Fibroblast of gingiva (primary cell): ENCODE measurements around the gene KCNJ12.
"Not testable (repeated sequence)": the region's sequence is repeated elsewhere in the genome, so short reads cannot be mapped to it uniquely, and the experiment has no call there.

Experiments used
- DNase-seq: peaks from one replicate; pipeline ENCODE4 v3.0.0-alpha.2; 2011; ENCODE audit warnings: low read depth

KCNJ12 gene

GRCh38 chr17:21408224-21408623 lies 32.1 kb downstream of the KCNJ12 start:
- not testable (repeated sequence) for DNase-seq

GRCh38 chr17:21408766-21409300 lies 32.7 kb downstream of the KCNJ12 start:
- not testable (repeated sequence) for DNase-seq

- not testable (repeated sequence) for DNase-seq
Measured at GRCh38 chr17:21409388-21409787, 33.2 kb downstream of the KCNJ12 start.

DNA sequence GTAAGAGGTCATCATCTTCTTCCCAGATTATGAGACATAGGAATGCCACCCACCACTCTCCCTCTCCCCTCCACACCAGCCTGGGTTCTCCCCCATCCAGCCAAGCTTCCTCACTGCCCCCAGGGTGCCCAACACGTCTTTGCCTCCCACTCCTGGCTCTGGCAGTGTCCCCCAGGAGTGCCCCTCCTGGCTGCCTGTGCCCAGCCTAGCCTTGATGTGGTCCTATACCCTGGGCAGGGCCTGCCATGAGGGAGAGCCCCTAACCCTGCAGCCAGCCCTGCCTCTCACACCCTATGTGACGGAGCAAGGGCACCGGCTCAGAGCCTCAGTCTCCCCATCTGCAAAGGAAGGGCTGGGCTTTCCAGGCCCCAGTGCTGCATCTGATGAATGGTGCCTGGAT lies 33.8 kb downstream of the KCNJ12 start:
- not testable (repeated sequence) for DNase-seq

DNA sequence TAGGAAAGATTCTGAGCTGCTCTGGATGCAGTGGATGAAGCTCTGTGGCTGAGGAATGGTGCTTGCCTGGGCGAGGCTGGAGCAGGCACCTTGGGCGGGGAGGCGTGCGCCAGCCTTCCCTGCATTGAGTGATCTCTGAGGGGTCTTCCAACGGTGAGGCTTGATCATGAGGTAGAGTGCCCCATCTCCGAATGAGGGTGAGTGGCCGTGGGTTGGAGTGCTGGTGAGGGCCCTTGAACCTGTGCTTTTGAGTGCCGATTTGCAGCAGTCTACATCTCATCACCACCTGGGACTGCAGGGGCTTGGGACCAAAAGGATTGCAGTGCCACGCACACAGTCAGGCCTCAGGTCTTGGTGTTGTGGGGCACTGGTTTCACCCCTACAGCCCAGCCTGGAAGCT lies 34.2 kb downstream of the KCNJ12 start:
- DNase-seq = not testable (repeated sequence)

GRCh38 chr17:21410906-21411678 lies 34.9 kb downstream of the KCNJ12 start:
- not testable (repeated sequence) for DNase-seq

- DNase-seq = not testable (repeated sequence)
Measured at GRCh38 chr17:21411679-21412205, 35.6 kb downstream of the KCNJ12 start.

GRCh38 chr17:21412207-21412681 lies 36.1 kb downstream of the KCNJ12 start:
- not testable (repeated sequence) for DNase-seq

DNA sequence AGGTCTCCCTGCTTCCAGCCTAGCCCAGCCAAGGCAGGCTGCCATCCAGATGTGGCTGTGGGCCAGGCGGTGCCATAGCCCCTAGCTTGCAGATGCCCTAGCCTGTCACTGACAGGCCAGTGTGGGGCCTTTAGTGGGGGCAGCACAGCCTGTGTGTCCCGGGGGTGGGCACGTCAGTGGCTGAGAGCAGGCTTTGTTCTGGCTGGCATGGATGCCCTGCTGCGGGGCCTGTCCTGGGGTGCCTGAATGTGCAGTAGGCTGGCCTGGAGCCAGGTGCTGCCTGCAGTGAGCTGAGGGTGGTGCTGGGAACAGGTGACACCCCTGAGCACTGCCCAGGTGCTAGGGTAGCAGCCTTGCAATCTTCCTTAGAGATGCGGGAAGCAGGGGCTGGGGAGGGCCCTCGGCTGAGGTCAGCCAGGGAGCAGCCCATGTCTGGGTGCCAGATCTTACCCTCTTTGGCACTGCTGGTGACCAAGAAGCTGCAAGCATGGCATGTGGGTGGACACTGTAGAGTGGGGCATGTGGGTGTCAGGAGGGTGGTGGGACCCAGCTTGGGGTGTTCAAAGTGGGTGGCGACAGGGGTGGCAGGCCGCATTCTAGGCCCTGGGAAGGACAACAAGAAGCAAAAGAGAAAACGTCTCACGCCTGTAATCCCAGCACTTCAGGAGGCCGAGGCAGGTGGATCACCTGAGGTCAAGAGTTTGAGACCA lies 37.6 kb downstream of the KCNJ12 start:
- not testable (repeated sequence) for DNase-seq

DNA sequence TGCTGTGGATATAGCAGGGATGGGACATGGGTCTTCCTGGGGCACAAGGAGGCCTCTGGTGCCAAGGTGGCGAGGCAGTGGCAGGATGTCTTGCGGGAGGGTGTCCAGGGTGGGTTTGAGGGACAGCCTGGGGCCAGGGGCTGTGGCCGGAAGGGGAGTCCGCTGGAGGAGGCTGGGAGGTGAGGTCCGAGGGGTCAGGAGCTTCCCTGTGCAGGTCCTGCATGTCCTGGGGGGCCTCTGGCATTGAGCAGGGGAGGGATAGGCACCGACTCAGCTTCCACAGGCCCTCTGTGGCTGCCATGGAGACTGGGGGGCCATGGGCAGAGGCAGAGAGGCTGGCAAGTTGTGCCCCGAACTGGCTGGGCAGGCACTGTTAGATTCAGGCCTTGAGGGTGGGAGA lies 38.5 kb downstream of the KCNJ12 start:
- DNase-seq = not testable (repeated sequence)

DNA sequence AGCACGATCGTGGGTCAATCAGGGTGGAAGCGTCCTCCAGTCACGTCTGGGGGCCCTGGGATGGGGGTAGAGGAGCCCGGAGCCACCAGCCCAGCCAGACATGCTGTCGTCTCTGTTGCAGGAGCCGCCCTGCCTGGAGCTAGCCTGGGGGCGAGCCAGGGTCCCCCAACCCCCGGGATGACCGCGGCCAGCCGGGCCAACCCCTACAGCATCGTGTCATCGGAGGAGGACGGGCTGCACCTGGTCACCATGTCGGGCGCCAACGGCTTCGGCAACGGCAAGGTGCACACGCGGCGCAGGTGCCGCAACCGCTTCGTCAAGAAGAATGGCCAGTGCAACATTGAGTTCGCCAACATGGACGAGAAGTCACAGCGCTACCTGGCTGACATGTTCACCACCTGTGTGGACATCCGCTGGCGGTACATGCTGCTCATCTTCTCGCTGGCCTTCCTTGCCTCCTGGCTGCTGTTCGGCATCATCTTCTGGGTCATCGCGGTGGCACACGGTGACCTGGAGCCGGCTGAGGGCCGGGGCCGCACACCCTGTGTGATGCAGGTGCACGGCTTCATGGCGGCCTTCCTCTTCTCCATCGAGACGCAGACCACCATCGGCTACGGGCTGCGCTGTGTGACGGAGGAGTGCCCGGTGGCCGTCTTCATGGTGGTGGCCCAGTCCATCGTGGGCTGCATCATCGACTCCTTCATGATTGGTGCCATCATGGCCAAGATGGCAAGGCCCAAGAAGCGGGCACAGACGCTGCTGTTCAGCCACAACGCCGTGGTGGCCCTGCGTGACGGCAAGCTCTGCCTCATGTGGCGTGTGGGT lies 39.2 kb downstream of the KCNJ12 start:
- DNase-seq = not testable (repeated sequence)

- not testable (repeated sequence) for DNase-seq
Measured at GRCh38 chr17:21416471-21416981, 40.4 kb downstream of the KCNJ12 start.

DNA sequence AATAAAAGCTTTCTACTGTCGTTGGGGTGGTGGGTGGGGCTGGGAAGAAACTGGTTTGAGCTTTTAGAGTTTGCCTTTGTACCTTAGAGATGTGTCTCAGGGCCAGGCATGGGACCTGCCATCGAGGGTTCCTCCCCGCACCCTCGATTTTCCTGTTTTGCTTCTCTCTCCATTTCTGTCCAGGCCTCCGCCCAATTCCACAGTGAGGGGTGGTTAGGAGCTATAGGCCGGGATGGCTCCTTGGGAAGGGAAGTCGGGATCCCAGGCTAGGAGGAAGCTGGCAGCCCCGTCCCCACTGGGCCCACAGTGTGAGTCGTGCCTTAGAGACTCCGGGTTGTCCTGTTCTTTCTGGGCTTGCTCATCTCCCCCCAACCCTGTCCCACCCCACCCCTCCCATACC lies 41.2 kb downstream of the KCNJ12 start:
- DNase-seq = not testable (repeated sequence)

DNA sequence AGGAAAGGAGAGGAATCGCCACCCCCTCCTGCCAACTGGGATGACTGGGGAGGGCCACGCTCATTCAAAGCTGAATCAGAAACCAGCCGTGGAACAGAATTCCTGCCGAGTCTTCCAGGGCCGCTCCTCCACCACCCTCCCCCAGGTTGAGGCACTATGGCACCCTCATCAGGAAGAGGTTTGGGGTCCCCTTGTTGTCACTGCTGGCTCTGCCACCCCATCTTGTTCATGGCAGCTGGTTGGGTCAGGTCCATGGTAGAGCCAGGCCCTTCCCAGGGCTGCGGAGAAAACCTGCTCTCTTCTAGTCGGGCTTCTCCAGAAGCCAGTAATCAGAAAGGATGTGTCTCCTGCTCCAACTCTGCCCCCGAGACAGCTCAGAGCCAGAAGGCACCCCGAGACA lies 41.8 kb downstream of the KCNJ12 start:
- no peak for DNase-seq

DNA sequence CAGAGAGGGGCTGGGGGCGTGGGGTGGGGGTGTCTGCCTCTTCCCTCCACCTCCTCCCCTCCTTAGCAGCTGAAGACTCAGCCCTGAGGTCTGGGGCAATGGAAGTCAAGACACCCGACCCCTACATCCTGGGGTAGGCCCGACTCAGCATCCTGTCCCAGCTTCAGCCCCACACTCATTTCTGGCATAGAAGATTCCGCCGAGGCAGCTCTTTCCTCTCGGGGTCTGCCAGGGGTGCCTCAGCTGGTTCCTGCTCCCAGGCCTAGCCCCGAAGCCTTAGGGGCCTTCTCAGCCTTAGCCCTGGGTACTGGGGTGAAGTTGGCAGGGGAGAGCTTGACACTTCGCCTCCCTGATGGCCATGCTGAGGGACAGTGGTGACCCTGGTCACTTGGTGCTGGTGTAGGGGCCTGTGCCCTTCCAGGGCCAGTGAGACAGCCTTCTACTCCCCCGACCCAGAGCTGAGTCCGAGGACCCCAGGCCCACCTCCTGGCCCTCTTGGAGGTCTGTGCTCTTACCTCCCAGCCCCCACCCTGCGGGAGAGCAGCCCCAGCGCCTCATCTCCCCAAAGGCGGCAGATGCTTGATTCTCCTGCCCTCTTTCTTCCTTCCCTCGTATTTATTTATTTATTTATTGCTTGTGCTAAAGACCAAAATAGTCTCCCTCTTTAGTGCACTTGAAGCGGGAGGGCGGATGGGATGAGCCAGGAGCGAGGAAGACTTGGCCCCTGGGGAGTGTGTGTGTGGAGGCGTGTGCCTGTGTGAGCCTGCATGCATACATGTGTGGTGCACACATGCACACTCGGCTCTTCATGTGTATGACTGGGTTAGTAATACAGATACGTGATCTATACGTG lies 42.5 kb downstream of the KCNJ12 start:
- no peak for DNase-seq

DNA sequence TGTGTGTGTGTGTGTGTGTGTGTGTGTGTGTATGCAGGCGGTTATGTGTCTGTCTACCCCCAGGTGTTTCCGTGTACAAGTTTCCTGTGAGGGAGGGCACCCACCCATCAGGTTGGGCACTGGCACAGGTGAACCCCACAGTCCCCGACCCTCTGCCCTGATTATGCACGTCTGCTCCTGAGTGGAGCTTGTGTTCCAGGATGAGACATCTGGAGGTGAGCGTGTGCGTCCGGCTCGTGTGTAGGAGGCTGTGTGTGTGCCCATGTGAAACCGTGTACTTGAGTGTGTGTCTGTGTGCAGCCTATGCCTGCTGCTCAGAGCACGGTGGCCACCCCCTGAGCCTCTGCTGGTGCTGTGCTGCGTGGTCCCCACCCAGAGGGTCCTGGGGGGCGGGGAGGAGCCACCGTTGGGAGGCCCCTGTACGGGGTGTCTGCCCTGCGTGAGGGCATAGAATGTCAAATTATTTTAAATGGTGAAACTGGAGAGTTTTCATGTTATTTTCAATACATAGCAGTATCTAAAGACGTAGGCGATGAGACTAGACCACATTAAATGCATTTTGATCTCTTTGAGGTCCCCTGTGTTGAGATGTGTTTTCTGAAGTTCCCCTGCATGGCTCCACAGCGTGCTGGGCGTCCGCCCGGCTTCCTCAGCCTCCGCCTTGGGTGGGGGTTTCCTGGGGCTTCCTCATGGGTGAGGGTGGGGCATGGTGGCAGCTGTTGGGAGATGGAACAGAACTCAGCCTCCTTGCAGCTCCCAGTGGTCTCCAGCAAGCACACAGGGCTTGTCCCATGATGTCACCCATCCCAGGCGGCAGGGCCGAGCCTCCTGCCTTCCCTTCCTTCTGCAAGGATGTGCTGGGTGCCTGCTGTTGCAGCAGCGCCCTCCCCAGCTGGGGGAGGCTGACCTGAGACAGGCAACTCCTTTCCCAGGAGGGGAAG lies 43.4 kb downstream of the KCNJ12 start:
- no peak for DNase-seq

DNA sequence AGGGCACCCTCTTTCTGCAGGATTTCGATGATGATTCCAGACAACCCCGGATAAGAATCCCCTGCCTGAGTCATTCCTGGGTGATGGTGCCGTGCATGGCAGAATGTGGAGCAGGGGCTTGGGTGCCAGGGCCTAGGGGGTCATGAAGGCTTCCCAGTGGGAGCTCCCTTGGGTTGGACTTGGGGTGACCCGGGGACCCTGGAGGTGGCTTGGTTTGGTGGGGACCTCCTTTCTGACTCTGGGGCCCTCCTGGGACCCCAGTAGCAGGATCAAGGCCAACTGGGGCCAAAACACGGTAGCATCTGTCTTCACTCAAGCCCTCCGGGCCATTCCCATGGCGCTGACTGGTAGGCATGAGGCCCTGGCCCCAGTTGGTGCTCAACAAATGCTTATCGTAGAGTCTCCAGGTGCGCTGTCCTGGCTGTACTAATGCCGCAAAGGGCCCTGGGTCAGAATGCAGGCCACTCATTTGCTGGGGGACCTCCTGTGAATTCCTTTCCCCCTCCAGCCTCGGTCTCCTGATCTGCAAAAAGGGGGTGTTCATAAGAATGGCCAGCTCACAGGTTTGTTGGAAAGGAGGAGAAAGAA lies 44.4 kb downstream of the KCNJ12 start:
- not testable (repeated sequence) for DNase-seq

DNA sequence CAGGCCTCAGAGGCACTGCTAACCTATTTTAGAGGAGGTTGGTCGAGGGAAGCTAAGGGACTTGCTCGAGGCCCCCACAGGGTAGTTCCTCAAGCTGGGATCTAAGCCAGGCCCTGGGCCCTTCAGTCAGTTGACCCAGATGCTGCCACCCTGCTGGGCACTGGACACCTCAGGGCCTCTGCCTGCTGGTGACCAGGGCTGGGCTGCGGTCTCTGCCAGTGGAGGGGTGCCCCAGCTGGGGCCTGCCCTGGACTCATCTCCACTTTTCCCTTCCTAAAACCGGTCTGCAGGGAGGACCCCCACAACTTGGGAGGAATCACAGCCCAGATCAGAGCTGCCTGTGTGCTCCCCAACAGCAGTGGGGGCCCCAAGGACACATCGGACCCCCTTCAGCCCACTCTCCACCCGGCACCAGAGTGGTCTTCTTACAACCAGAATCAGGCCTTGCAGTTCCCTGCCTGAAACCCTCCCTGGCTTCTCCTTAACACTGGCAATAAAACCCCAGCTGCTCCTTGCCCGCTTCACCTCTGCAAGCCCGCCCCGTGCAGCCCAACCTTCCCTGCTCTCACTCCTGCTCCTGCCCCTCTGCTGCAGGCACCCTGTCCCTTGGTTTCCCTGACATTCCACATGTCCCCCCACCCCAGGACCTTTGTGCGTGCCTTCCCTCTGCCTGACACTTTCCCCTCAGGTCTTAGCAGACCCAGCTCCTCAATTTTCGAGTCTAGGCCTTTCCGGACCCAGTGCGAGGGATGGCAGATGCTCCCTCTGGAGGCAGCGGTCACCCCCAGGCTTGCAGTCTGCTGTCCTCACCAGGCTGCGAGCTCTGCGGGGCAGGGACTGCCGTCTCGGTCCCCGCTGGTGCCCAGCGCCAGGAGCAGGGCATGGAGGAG lies 45.5 kb downstream of the KCNJ12 start:
- DNase-seq = not testable (repeated sequence)
